Subcutaneous abdominal adipose tissue (tissue), 5 donors: ENCODE results near the gene DDX31.

Experiments used
- H3K27ac ChIP-seq: one replicate; pipeline ENCODE4 v1.7.0; 2013; ENCODE audit warnings: low read depth, mild to moderate bottlenecking, inconsistent platforms, low read length, moderate library complexity
- H3K27me3 ChIP-seq, 5 donors: one replicate each; pipeline ENCODE4 v1.7.0; 2013; ENCODE audit warnings: low read length in 5 of 5, inconsistent platforms in 1 of 5; ENCODE audit not compliant: control insufficient read depth in 5 of 5, insufficient read depth in 4 of 5
- H3K36me3 ChIP-seq, 5 donors: one replicate each; pipeline ENCODE4 v1.7.0; 2013; ENCODE audit warnings: low read length in 5 of 5; ENCODE audit not compliant: control insufficient read depth in 5 of 5, insufficient read depth in 5 of 5
- H3K4me1 ChIP-seq, 5 donors: one replicate each; pipeline ENCODE4 v1.7.0; 2013; ENCODE audit warnings: low read length in 5 of 5, mild to moderate bottlenecking in 3 of 5, moderate library complexity in 1 of 5; ENCODE audit not compliant: control insufficient read depth in 5 of 5, insufficient read depth in 5 of 5
- H3K4me3 ChIP-seq, 5 donors: one replicate each; pipeline ENCODE4 v1.7.0; 2013; ENCODE audit warnings: low read length in 5 of 5, low read depth in 1 of 5
- H3K9ac ChIP-seq, 5 donors: one replicate each; pipeline ENCODE4 v1.7.0; 2013; ENCODE audit warnings: low read length in 5 of 5, mild to moderate bottlenecking in 4 of 5, moderate library complexity in 3 of 5
- H3K9me3 ChIP-seq, 5 donors: one replicate each; pipeline ENCODE4 v1.7.0; 2013; ENCODE audit warnings: low read length in 5 of 5; ENCODE audit not compliant: control insufficient read depth in 5 of 5
- donor health status: healthy.
- donor health status: healthy.
- donor health status: healthy.
- donor health status: healthy.
- donor health status: healthy.

DDX31 gene

DNA sequence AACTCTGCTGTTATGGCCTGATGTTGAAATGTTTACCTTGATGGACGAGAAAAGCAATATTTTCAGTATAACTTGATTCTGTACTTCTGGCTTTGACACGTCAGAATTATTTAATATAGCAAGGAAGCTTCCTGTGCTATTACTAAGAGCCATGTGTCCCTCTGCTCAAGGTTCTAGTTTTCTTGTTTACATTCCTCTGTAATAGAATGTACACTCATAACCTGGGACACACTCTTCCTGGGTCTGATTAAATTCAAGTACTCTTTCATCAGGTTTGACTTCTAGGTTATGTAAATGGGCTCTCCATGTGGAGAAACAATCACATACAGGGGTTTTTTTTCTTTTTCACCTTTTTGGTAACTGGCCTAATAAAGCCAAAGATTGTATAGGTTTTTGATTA lies 33.6 kb upstream of the DDX31 start:
- H3K4me3 ChIP-seq = no peak overlapping the region
- H3K36me3 ChIP-seq = no peaks in the 10 kb centered on the region
- peaks cover 0 to 1% (median 0%) of the 10 kb centered on the region in 5 donors for H3K9me3 ChIP-seq
- H3K4me1 ChIP-seq = no peaks in the 10 kb centered on the region
- no peak overlapping the region for H3K27ac ChIP-seq
- no peak overlapping the region for H3K9ac ChIP-seq
- H3K27me3 ChIP-seq = peaks cover 0 to 10% (median 8%) of the 10 kb centered on the region in 5 donors

GRCh38 chr9:132702254-132702653 lies 32.5 kb upstream of the DDX31 start:
- no peaks in the 10 kb centered on the region for H3K4me1 ChIP-seq
- no peak overlapping the region for H3K27ac ChIP-seq
- H3K9ac ChIP-seq = no peak overlapping the region
- peaks cover 0 to 12% (median 5%) of the 10 kb centered on the region in 5 donors for H3K9me3 ChIP-seq
- H3K4me3 ChIP-seq = no peak overlapping the region
- peaks cover 0 to 10% (median 8%) of the 10 kb centered on the region in 5 donors for H3K27me3 ChIP-seq
- no peaks in the 10 kb centered on the region for H3K36me3 ChIP-seq

GRCh38 chr9:132699956-132700355 lies 30.2 kb upstream of the DDX31 start:
- H3K27ac ChIP-seq = no peak overlapping the region
- no peak overlapping the region for H3K9ac ChIP-seq
- H3K4me1 ChIP-seq = no peaks in the 10 kb centered on the region
- peaks cover 2 to 21% (median 11%) of the 10 kb centered on the region in 5 donors for H3K9me3 ChIP-seq
- peaks cover 0 to 2% (median 0%) of the 10 kb centered on the region in 5 donors for H3K27me3 ChIP-seq
- H3K36me3 ChIP-seq = no peaks in the 10 kb centered on the region
- no peak overlapping the region for H3K4me3 ChIP-seq

DNA sequence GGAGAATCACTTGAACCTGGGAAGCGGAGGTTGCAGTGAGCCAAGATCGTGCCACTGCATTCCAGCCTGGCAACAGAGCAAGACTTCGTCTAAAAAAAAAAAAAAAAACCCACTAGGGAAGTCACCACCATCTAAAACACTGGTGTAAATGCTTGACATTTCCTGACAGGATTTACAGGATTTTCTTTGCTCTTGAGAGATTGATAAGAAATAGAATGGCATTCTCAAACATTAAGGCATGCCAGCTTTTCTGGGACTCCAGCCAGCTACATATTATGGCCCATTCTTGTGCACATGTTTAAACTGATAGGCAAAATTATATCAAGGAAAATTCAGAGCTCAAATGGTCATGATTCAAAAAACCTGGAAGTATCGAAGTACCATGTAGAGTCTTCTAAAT lies 29.2 kb upstream of the DDX31 start:
- H3K4me3 ChIP-seq = no peak overlapping the region
- H3K9me3 ChIP-seq = peaks cover 2 to 21% (median 11%) of the 10 kb centered on the region in 5 donors
- H3K27ac ChIP-seq = no peak overlapping the region
- peaks cover 0 to 2% (median 0%) of the 10 kb centered on the region in 5 donors for H3K27me3 ChIP-seq
- no peaks in the 10 kb centered on the region for H3K4me1 ChIP-seq
- H3K36me3 ChIP-seq = no peaks in the 10 kb centered on the region
- no peak overlapping the region for H3K9ac ChIP-seq

DNA sequence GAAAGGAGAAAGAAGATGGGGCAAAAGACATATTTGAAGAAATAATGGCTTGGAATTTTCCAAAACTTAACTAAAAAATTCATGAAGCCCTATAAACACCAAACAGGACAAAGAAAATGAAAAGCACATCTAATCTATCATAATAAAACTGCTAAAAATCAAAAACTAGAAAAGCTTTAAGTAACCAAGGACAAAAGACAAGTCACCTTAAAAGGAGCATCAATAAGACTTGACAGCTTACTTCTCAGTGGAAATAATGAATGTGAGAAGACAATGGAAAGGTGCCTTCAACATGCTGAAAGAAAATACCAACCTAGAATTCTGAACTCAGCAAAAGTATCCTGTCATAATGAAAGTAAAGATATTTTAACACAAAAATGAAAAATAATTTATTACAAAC lies 27.4 kb upstream of the DDX31 start:
- Histone ChIP-seq H3K27ac (no peak overlapping the region), H3K4me1 (no peaks in the 10 kb centered on the region), H3K9me3 (peaks cover 2 to 21% (median 11%) of the 10 kb centered on the region in 5 donors), H3K4me3 (no peak overlapping the region), H3K27me3 (peaks cover 0 to 2% (median 0%) of the 10 kb centered on the region in 5 donors), H3K36me3 (no peaks in the 10 kb centered on the region), H3K9ac (no peak overlapping the region)

DNA sequence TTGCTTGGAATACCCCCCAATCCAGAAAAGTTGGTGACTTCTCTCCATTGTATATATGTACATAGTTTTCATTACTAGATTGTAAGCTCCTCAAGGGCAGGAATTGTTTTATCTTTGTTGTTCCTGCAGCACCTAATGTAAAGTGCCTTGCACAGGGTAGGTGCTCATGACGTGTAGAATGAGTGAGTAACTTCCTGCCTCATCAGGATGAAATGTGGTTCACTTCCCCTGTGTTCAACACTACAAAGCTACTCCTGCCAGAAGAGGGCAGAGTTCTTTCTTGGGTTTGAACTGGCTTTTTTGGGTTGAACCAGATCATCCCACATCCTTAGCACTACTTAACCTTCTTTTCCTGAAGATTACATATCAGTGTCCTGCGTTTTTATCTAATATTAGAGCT lies 24.4 kb upstream of the DDX31 start:
- H3K4me1 ChIP-seq = no peaks in the 10 kb centered on the region
- peaks cover 5 to 23% (median 17%) of the 10 kb centered on the region in 5 donors for H3K36me3 ChIP-seq
- H3K9me3 ChIP-seq = peaks cover 2 to 21% (median 11%) of the 10 kb centered on the region in 5 donors
- H3K9ac ChIP-seq = no peak overlapping the region
- no peak overlapping the region for H3K27ac ChIP-seq
- no peak overlapping the region for H3K4me3 ChIP-seq
- H3K27me3 ChIP-seq = no peaks in the 10 kb centered on the region

- no peak overlapping the region for H3K27ac ChIP-seq
- no peaks in the 10 kb centered on the region for H3K27me3 ChIP-seq
- no peak overlapping the region for H3K4me3 ChIP-seq
- no peaks in the 10 kb centered on the region for H3K4me1 ChIP-seq
- no peaks in the 10 kb centered on the region for H3K9me3 ChIP-seq
- H3K36me3 ChIP-seq = peaks cover 28 to 52% (median 48%) of the 10 kb centered on the region in 5 donors
- no peak overlapping the region for H3K9ac ChIP-seq
Measured at GRCh38 chr9:132690696-132691095, 20.9 kb upstream of the DDX31 start.

- H3K4me1 ChIP-seq = no peaks in the 10 kb centered on the region
- no peak overlapping the region for H3K27ac ChIP-seq
- no peaks in the 10 kb centered on the region for H3K9me3 ChIP-seq
- H3K9ac ChIP-seq = no peak overlapping the region
- H3K36me3 ChIP-seq = peaks cover 34 to 67% (median 52%) of the 10 kb centered on the region in 5 donors
- H3K4me3 ChIP-seq = no peak overlapping the region
- H3K27me3 ChIP-seq = no peaks in the 10 kb centered on the region
Measured at GRCh38 chr9:132683873-132684272, 14.1 kb upstream of the DDX31 start.

- Histone ChIP-seq H3K27me3 (no peaks in the 10 kb centered on the region), H3K27ac (no peak overlapping the region), H3K36me3 (peaks cover 23 to 59% (median 43%) of the 10 kb centered on the region in 5 donors), H3K4me1 (no peaks in the 10 kb centered on the region), H3K9me3 (no peaks in the 10 kb centered on the region), H3K4me3 (no peak overlapping the region), H3K9ac (no peak overlapping the region)
Measured at GRCh38 chr9:132681561-132681960, 11.8 kb upstream of the DDX31 start.

DNA sequence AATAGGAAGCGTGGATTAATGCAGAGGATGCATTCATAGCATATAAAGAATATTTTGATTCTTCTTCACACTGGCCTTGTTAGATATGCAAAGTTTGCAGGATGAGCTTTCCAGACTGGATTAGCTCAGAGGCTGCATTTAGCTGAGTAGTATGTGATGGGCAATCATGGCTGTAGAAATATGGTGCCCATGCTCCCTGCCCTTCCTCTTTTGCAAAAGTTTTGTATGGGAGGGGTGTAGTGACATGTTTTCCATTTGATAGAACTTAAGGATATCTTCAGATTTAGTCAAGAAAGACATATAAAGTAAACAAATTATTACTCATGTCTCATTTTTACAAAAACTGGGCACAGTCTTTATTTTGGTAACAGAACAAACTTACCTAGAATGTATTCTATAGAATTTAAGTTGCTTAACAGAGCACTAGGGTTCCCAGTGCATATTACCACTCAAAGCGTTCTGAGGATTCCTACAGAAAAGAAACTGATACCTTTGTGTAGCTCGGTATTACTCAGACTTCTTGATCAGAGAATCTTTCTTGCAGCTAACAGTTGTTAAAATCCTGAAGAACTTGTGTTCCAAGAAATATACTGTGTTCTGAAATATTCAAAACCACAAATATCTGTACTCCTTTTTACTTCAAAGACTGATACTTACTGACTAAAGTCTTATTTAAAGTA lies 10.3 kb upstream of the DDX31 start:
- Histone ChIP-seq H3K9ac (no peak overlapping the region), H3K4me3 (no peak overlapping the region), H3K36me3 (peaks cover 17 to 47% (median 35%) of the 10 kb centered on the region in 5 donors), H3K27ac (no peak overlapping the region), H3K27me3 (no peaks in the 10 kb centered on the region), H3K9me3 (no peaks in the 10 kb centered on the region), H3K4me1 (no peaks in the 10 kb centered on the region)
